GM12873 (cell line): ENCODE data around the gene DNAJC16.

ENCODE experiments used
- TF ChIP-seq, protein P1 (sequence below): IDR thresholded peaks from 2 replicates; pipeline ENCODE4 v1.5.1; 2012; ENCODE audit warnings: low read depth, mild to moderate bottlenecking, moderate library complexity, low read length, control low read depth; ENCODE audit not compliant: insufficient read depth; ENCODE audit errors: missing control alignments

DNAJC16 gene

DNA sequence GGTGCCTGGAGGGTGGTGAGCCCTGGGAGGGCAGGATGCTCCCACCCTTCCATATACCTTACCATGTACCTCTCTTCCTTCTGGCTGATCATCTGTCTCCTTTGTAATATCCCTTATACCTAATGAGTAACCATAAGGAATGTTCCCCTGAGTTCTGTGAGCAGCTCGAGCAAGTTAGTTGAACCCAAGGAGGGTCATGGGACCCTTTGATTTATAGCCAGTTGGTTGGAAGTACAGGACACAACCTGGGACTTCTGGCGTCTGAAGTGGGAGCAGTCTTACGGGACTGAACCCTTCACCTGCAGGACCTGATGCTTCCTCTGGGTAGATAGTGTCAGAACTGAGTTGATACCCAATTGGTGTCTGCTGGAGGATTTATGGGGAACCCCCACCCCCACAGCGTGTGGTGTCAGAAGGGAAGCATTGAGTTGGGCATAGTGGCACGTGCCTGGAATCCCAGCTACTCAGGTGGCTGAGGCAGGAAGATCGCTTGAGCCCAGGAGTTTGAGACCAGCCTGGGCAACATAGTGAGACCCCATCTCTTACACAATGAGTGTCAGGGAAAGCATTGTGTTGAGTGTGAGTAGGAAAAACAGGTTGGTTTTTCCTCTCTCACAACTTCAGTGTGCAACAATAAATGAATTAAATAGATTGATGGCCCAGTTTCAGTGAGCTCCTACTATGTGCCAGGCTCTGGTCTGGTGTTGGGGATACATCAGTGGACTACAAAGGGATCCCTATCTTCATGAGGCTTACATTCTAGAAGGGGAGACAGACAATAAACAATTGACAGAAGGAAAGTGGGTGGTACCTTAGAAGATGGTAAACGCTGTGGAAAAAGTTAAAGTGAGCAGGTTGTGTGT lies 16.0 kb downstream of the DNAJC16 start:
- TF ChIP-seq, protein P1, sequence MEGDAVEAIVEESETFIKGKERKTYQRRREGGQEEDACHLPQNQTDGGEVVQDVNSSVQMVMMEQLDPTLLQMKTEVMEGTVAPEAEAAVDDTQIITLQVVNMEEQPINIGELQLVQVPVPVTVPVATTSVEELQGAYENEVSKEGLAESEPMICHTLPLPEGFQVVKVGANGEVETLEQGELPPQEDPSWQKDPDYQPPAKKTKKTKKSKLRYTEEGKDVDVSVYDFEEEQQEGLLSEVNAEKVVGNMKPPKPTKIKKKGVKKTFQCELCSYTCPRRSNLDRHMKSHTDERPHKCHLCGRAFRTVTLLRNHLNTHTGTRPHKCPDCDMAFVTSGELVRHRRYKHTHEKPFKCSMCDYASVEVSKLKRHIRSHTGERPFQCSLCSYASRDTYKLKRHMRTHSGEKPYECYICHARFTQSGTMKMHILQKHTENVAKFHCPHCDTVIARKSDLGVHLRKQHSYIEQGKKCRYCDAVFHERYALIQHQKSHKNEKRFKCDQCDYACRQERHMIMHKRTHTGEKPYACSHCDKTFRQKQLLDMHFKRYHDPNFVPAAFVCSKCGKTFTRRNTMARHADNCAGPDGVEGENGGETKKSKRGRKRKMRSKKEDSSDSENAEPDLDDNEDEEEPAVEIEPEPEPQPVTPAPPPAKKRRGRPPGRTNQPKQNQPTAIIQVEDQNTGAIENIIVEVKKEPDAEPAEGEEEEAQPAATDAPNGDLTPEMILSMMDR, result no peak

DNA sequence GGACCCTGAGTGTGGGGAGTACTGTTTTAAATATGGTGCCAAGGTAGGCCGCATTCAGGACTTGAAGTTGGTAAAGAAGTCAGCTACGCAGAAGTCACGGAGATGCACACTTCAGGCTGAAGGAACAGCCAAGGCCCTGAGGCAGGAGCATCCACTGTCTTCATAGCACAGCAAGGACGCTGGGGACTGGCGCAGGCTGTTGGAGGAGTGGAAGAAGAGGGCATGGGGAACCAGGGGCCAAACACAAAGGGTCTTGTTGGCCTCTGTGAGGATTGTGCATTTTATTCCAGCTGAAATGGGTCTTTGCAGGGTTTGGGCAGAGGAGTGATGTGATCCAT lies 16.6 kb downstream of the DNAJC16 start:
- TF ChIP-seq, protein P1, result no peak

DNA sequence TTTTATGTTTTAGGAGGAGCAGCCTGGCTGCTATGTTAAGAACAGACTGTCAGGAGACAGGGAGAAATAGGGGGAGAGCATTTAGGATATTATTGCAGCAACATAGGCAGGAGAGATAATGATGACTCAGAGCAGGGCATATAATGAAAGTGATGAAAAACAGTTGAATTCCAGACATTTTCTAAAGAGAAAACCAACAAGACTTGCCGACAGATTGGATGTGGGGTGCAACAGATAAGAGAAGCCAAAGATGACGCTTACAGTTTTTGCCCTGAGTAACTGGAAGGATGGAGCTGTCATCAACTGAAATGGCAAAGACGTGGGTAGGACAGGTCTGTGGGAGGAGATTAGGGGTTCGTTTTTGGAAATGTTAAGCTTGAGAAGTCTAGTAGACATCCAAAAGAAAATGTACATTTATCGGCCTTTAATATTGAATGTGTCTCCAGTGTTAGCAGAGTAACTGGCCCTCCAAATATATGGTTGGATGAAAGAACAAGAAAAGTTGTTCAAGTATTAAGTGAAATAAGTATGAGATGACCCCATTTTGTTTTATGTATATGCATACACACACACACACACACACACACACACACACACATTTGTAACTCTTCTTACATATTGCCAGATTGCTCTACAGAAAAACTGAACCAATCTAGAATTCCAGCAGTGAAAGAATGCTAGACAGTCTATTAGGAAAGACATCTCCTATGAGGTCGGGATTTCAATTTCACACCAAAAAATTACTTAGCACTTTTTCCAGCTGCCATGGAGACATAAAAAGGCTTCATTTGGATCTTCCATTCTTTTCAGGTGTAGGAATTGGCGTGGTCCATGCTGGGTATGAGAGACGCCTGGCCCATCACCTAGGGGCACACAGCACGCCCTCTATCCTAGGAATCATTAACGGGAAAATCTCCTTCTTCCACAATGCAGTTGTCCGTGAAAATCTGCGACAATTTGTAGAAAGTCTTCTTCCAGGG lies 17.2 kb downstream of the DNAJC16 start:
- TF ChIP-seq, protein P1, result no peak

DNA sequence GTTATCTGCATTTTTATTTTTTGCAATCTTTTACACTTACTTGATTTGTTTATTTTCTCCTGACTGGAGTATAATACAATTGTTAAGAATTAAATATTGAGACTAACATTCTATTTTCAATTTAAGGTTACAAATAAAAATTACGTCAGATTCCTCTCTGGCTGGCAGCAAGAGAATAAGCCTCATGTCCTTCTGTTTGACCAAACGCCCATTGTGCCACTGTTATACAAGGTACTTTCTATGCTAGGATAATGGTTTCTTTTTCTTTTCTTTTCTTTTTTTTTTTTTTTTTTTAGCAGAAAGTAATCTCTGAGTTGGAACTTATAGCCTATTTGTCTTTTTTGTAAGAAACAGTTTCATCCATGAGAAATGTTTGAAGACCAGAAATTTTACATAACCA lies 20.0 kb downstream of the DNAJC16 start:
- TF ChIP-seq, protein P1, result no peak

DNA sequence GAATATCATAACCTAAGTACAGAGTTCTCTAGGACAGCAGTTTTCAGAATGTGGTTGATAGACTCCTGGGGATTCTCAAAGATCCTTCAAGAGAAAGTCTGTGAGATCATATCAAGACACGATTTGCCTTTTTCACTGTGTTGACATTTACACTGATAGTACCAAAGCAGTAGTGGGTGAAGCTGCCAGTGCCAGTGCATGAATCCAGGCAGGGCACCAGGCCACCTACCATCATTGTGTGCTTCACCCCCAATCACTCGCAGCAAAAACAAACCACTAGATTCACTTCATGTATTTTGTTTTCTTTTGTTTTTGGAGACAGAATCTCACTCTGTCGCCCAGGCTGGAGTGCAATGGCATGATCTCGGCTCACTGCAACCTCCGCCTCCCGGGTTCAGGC lies 23.9 kb downstream of the DNAJC16 start:
- TF ChIP-seq, protein P1, result no peak

DNA sequence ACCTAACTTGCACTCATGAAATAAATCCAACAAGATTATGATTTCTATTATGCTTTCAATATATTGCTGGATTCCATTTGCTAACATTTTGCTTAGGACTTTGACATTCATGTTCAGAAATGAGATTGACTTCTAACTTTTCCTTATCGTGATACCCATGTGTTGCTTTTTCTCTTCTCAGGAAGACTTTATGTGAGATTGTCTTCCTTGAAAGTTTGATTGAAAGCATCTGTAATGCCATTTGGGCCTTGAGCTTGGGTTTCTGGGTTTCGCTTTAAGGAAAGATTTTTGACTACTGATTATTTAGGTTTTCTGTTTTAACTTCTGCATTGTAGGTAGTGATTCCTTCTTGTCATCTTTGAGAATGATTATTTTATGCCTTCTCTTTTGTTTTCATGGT lies 30.4 kb downstream of the DNAJC16 start:
- TF ChIP-seq, protein P1, result no peak

DNA sequence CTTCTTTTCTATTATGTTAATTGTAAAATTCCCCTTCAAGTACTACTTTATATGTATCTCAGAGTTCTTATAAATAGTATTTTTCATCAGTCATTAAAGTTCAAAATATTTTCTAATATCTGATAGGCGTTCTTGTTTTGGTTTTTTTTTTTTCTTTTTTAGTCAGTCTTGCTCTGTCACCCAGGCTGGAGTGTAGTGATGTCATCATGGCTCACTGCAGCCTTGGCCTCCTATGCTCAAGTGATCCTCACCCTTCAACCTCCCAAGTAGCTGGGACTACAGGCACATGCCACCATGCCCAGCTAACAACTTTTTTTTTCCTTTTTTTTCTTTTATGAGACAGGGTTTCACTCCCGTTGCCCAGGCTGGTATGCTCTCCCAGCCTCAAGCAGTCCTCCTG lies 30.9 kb downstream of the DNAJC16 start:
- TF ChIP-seq, protein P1, result no peak
